ENCODE results near the gene CDK10. TPM values are rescaled to one million over a fixed set of nuclear protein-coding genes. Genes with fewer than 3 reads are reported as not detected.

Gene CDK10
- polyA plus RNA-seq, 2 donors = 49.2 to 88.8 TPM

GRCh38 chr16:89717688-89718505 lies 31.4 kb downstream of the CDK10 start:
- H3K4me1 ChIP-seq (ENCODE audit: control insufficient read depth in 2 of 2, insufficient read depth in 2 of 2, low read length in 1 of 2) = peaks cover 3 to 18% of the 10 kb centered on the region in 2 donors
- H3K9me3 ChIP-seq (ENCODE audit: control insufficient read depth in 2 of 2, insufficient read depth in 1 of 2, low read depth in 1 of 2, low read length in 1 of 2) = peaks cover 2 to 3% of the 10 kb centered on the region in 2 donors
- H3K27ac ChIP-seq (ENCODE audit: low read depth in 2 of 2, low read length in 1 of 2) = no peak overlapping the region
- no peak overlapping the region for H3K4me3 ChIP-seq (ENCODE audit: low read depth in 1 of 2, low read length in 2 of 2)
- no peaks in the 10 kb centered on the region for H3K36me3 ChIP-seq (ENCODE audit: control insufficient read depth in 2 of 2, insufficient read depth in 2 of 2, low read length in 1 of 2)
- WGBS, 2 donors = 81 to 82% methylated on average over 24 of the region's 24 CpGs
- no peaks in the 10 kb centered on the region for H3K27me3 ChIP-seq (ENCODE audit: control insufficient read depth in 1 of 2, insufficient read depth in 2 of 2, low read length in 2 of 2)

GRCh38 chr16:89720551-89720812 lies 34.0 kb downstream of the CDK10 start:
- Histone ChIP-seq H3K4me3 (ENCODE audit: low read depth in 1 of 2, low read length in 2 of 2) (peak overlapping the region; percentile 73 to 85), H3K36me3 (ENCODE audit: control insufficient read depth in 2 of 2, insufficient read depth in 2 of 2, low read length in 1 of 2) (peaks cover 0 to 14% of the 10 kb centered on the region in 2 donors), H3K4me1 (ENCODE audit: control insufficient read depth in 2 of 2, insufficient read depth in 2 of 2, low read length in 1 of 2) (peaks cover 9 to 30% of the 10 kb centered on the region in 2 donors), H3K27me3 (ENCODE audit: control insufficient read depth in 1 of 2, insufficient read depth in 2 of 2, low read length in 2 of 2) (no peaks in the 10 kb centered on the region), H3K27ac (ENCODE audit: low read depth in 2 of 2, low read length in 1 of 2) (peak overlapping the region; percentile 95 to 99), H3K9me3 (ENCODE audit: control insufficient read depth in 2 of 2, insufficient read depth in 1 of 2, low read depth in 1 of 2, low read length in 1 of 2) (peaks cover 2 to 3% of the 10 kb centered on the region in 2 donors)
- WGBS, 2 donors = 0 to 1% methylated on average over 26 to 29 of the region's 29 CpGs

DNA sequence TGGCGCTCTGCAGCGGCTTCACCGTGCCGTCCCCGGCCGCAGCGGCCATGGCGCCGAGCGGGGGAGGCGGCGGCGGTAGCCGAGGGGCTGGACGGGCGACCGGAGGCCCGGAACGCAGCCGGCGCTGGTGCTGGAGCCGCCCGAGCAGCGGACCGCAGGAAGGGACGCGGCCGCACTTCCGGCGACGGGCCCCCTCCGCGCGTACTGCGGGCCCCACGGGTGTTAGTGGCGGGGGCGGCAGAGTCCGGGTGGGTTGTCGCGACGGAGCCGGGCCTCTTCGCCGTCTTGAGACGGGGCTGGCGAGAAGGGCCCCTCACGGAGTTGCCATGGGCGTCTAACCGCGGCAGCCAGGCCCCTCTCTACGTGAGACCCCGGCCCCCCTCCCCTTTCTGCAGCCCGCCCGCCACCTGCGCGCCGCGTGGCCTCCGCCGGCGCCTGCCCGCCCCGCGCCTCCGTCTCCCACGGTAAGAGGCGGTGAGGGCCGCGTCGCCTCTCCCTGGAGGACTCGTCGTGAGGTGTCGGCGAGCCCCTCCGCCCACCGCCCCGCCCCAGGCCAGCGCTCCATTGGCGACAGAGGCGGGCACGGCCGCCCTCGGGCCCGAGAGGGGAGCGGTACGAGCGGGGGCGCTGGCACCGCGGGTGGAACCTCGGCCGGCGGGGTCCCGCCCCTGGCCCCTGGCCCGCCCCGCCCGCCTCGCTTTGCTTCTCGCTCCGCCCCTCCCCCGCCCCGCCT lies 34.5 kb downstream of the CDK10 start, which contains the start of the genes VPS9D1 and ZNF276:
TSS of gene VPS9D1 (minus strand) at position 86 of the 733 bp plus-strand sequence. CDS start at position 49, 37 bp downstream.
TSS of gene ZNF276 (plus strand) at position 725 of the 733 bp plus-strand sequence. CDS start 104 bp downstream, outside the sequence.
- peak within 1 kb of the TSS; percentile 73 to 85 for H3K4me3 ChIP-seq (ENCODE audit: low read depth in 1 of 2, low read length in 2 of 2)
- WGBS, 2 donors = 0% methylated on average over 42 to 103 of the region's 103 CpGs
- H3K9me3 ChIP-seq (ENCODE audit: control insufficient read depth in 2 of 2, insufficient read depth in 1 of 2, low read depth in 1 of 2, low read length in 1 of 2) = peaks cover 2 to 3% of the 10 kb centered on the region in 2 donors
- peaks cover 0 to 14% of the 10 kb centered on the region in 2 donors for H3K36me3 ChIP-seq (ENCODE audit: control insufficient read depth in 2 of 2, insufficient read depth in 2 of 2, low read length in 1 of 2)
- H3K27ac ChIP-seq (ENCODE audit: low read depth in 2 of 2, low read length in 1 of 2) = peak within 1 kb of the TSS; percentile 95 to 99
- no peaks in the 10 kb centered on the region for H3K27me3 ChIP-seq (ENCODE audit: control insufficient read depth in 1 of 2, insufficient read depth in 2 of 2, low read length in 2 of 2)
- H3K4me1 ChIP-seq (ENCODE audit: control insufficient read depth in 2 of 2, insufficient read depth in 2 of 2, low read length in 1 of 2) = peaks cover 9 to 30% of the 10 kb centered on the region in 2 donors

GRCh38 chr16:89721546-89722391 lies 35.3 kb downstream of the CDK10 start:
- Histone ChIP-seq H3K27ac (ENCODE audit: low read depth in 2 of 2, low read length in 1 of 2) (peak overlapping the region; percentile 95 to 99), H3K4me1 (ENCODE audit: control insufficient read depth in 2 of 2, insufficient read depth in 2 of 2, low read length in 1 of 2) (peaks cover 9 to 30% of the 10 kb centered on the region in 2 donors), H3K4me3 (ENCODE audit: low read depth in 1 of 2, low read length in 2 of 2) (peak overlapping the region; percentile 73 to 85), H3K27me3 (ENCODE audit: control insufficient read depth in 1 of 2, insufficient read depth in 2 of 2, low read length in 2 of 2) (no peaks in the 10 kb centered on the region), H3K9me3 (ENCODE audit: control insufficient read depth in 2 of 2, insufficient read depth in 1 of 2, low read depth in 1 of 2, low read length in 1 of 2) (peaks cover 2 to 3% of the 10 kb centered on the region in 2 donors), H3K36me3 (ENCODE audit: control insufficient read depth in 2 of 2, insufficient read depth in 2 of 2, low read length in 1 of 2) (peaks cover 0 to 14% of the 10 kb centered on the region in 2 donors)
- 0% methylated on average over 73 to 112 of the region's 112 CpGs for WGBS, 2 donors

DNA sequence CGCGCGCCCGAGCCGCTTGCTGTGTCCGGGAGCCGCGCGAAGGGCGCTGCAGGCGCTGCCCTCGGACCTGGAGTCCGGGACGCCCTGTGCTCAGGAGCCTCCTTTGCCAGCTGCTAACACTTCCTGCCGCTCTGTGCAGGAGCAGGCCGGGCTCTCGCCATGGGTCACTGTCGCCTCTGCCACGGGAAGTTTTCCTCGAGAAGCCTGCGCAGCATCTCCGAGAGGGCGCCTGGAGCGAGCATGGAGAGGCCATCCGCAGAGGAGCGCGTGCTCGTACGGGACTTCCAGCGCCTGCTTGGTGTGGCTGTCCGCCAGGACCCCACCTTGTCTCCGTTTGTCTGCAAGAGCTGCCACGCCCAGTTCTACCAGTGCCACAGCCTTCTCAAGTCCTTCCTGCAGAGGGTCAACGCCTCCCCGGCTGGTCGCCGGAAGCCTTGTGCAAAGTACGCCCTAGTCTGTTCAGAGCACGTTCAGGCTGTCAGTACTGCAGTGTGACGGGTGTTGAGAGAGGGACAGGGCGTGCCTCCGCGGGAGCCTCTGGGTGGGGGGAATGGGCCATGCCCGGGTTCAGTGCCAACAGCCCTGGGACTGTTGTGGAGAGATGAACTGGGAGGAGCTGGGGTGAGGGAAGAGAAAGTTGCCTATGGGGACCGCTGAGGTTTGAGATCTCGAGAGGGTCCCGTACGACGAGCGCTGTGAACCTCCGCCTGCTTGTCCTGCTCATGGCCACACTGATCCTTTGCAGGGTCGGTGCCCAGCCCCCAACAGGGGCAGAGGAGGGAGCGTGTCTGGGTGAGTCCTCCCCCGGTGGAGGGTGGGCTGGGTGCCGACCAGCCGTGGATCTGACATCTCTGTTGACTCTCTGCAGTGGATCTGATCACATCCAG lies 36.1 kb downstream of the CDK10 start:
- peak overlapping the region; percentile 95 to 99 for H3K27ac ChIP-seq (ENCODE audit: low read depth in 2 of 2, low read length in 1 of 2)
- H3K9me3 ChIP-seq (ENCODE audit: control insufficient read depth in 2 of 2, insufficient read depth in 1 of 2, low read depth in 1 of 2, low read length in 1 of 2) = peaks cover 0 to 2% of the 10 kb centered on the region in 2 donors
- H3K36me3 ChIP-seq (ENCODE audit: control insufficient read depth in 2 of 2, insufficient read depth in 2 of 2, low read length in 1 of 2) = peaks cover under 1 to 18% of the 10 kb centered on the region in 2 donors
- 11 to 19% methylated on average over 48 to 56 of the region's 56 CpGs for WGBS, 2 donors
- no peaks in the 10 kb centered on the region for H3K27me3 ChIP-seq (ENCODE audit: control insufficient read depth in 1 of 2, insufficient read depth in 2 of 2, low read length in 2 of 2)
- H3K4me1 ChIP-seq (ENCODE audit: control insufficient read depth in 2 of 2, insufficient read depth in 2 of 2, low read length in 1 of 2) = peaks cover 9 to 30% of the 10 kb centered on the region in 2 donors
- peak overlapping the region; percentile 73 to 85 for H3K4me3 ChIP-seq (ENCODE audit: low read depth in 1 of 2, low read length in 2 of 2)

GRCh38 chr16:89723279-89724250 lies 37.1 kb downstream of the CDK10 start:
- Histone ChIP-seq H3K27ac (ENCODE audit: low read depth in 2 of 2, low read length in 1 of 2) (peak overlapping the region; percentile 95 to 99), H3K4me3 (ENCODE audit: low read depth in 1 of 2, low read length in 2 of 2) (peak overlapping the region; percentile 73 to 85), H3K27me3 (ENCODE audit: control insufficient read depth in 1 of 2, insufficient read depth in 2 of 2, low read length in 2 of 2) (no peaks in the 10 kb centered on the region), H3K9me3 (ENCODE audit: control insufficient read depth in 2 of 2, insufficient read depth in 1 of 2, low read depth in 1 of 2, low read length in 1 of 2) (peaks cover 0 to 2% of the 10 kb centered on the region in 2 donors), H3K36me3 (ENCODE audit: control insufficient read depth in 2 of 2, insufficient read depth in 2 of 2, low read length in 1 of 2) (peaks cover 2 to 21% of the 10 kb centered on the region in 2 donors), H3K4me1 (ENCODE audit: control insufficient read depth in 2 of 2, insufficient read depth in 2 of 2, low read length in 1 of 2) (peaks cover 9 to 23% of the 10 kb centered on the region in 2 donors)
- 60 to 63% methylated on average over 30 of the region's 30 CpGs for WGBS, 2 donors

DNA sequence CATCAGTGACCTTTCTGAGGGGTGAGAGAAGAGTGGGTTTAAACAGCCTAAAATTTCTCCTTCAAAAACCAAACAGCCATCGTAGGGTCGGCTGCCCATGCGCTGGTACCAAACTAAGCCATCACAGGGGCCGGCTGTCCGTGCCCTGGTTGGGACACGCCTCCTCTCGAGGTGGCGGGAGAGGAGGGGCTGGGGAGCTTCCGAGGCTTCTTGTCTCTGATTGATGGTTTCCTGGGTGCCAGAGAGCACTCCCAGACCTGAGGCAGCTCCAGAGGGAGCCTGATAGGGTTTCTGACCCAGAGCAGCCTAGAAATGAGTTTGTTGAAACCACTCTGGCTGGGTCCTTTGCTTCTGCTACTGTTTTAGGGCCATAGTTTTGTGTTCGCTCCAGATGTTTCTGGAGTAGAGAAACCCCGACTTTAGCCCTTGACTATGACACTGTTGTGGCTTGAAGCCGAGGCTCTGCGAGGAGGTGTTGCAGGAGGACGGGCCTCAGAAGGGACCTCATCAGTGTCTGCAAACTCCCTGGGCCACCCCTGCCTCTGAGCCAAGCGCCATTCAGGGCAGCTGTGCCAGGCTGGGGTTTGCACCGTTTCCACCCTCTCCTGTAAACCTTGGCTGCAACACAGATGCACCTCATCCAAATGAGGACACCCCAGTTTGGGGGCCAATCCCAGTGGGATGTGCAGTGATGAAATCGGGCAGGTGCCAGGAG lies 41.1 kb downstream of the CDK10 start:
- H3K27ac ChIP-seq (ENCODE audit: low read depth in 2 of 2, low read length in 1 of 2) = no peak overlapping the region
- WGBS, 2 donors = 79% methylated on average over 17 of the region's 17 CpGs
- peaks cover 16 to 50% of the 10 kb centered on the region in 2 donors for H3K36me3 ChIP-seq (ENCODE audit: control insufficient read depth in 2 of 2, insufficient read depth in 2 of 2, low read length in 1 of 2)
- peaks cover 7 to 13% of the 10 kb centered on the region in 2 donors for H3K4me1 ChIP-seq (ENCODE audit: control insufficient read depth in 2 of 2, insufficient read depth in 2 of 2, low read length in 1 of 2)
- H3K4me3 ChIP-seq (ENCODE audit: low read depth in 1 of 2, low read length in 2 of 2) = no peak overlapping the region
- no peaks in the 10 kb centered on the region for H3K9me3 ChIP-seq (ENCODE audit: control insufficient read depth in 2 of 2, insufficient read depth in 1 of 2, low read depth in 1 of 2, low read length in 1 of 2)
- no peaks in the 10 kb centered on the region for H3K27me3 ChIP-seq (ENCODE audit: control insufficient read depth in 1 of 2, insufficient read depth in 2 of 2, low read length in 2 of 2)

Measured in esophagus (tissue), 2 donors.